GM18519 (cell line): ENCODE measurements around the gene LAD1.

Experiments used
- ATAC-seq: cut with Tn5 transposase; IDR thresholded peaks from one replicate; pipeline ENCODE4 v1.9.1; 2021; ENCODE audit warnings: mild to moderate bottlenecking, moderate library complexity; ENCODE audit not compliant: unreplicated experiment, low FRiP score

Gene LAD1

DNA sequence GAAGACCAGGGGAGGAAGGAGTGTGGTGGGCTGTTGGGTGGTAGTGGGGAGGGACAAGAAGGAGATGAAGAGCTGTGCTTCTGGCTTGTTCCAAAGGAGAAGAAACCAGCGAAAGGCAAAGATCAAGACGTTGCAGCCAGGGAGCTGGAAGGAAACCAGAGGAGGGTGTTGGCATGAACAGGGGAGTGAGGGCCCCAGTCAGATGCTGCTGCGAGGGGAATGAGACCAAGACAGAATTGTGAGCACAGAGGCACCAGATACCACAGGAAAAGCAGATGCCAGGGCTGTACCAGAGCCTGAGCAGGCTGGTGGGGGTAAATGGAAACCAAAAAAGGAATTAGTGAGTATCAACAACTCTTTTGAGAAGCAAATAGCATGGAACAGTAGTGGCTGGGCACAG, 6.0 kb downstream of the LAD1 start:
- ATAC-seq: no peak

DNA sequence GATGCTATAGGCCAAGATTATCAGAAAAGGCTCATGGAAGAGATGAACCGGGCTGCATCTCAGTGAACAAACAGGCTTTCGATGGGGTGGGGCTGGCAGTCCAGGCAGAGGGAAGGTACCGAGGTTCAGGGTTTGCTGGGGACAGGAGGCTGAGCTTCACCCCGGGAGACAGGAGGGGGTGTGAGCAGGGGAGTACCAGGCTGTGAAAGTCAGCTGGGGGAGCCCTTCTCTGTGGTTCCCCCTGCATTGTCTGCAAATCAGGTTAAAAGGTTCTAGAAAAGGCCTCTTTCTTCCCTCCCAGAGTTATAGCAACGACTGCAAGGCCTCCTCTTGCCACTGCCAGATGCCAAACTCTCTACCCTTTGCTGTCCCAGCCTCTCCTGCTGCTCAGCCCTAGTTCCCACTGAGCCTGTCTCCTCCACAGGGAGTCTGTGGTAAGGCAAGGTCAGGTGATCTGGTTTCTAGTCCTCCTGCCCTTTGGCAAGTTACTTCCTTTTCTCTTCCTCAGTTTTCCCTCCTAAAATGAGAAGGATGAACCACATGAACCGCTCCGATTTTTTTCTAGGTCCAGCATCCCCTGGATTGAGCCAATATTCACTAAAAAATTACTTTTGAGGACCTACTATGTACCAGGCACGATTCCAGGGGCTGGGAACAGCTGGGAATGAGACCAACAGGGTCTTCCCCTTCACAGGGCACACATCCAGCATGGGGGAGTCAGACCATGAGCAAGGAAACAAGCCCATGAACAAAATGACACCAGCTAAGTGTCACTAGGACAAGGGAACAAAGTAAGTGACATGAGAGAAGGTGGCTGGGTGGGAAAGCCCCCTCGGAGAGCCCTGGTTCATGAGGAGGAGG, 7.2 kb downstream of the LAD1 start:
- no peak for ATAC-seq

DNA sequence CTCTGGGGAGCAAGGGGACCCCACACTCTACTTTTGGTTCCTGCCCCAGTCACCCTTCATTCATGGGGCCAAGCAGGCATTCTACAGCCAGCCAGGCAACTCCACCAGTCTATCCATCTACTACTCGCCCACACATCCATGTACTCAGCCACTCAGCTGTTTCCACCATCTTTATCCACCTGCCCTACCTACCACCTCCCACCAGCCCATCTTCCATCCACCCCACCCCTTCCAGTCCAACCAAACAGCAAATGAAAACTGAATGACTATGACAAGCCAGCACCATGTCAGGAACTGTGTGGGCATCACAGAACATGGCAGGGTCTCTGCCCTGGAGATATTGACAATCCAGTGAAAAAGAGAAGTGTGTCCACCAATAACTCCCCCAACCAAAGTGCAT, 7.9 kb downstream of the LAD1 start:
- no peak for ATAC-seq

DNA sequence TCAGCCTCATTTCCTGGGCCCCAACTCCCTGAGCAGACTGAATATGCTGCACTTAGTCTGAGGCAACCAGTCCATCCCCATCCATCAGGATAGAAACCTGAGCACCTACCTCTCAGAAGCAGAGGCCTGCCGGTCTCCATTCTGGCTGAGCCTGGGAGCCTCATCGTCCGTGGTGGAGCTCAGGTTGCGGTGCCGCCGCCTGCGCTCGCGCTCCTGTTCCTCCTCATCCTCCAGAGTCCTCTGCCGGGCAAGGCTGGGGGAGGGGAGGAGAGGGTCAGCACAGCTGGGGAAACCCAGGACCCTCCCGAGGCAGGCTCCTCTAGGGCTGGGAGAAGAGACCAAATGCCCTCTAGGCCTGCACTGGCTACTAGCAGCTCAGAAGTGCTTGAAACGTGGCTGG, 10.1 kb downstream of the LAD1 start:
- ATAC-seq: no peak

DNA sequence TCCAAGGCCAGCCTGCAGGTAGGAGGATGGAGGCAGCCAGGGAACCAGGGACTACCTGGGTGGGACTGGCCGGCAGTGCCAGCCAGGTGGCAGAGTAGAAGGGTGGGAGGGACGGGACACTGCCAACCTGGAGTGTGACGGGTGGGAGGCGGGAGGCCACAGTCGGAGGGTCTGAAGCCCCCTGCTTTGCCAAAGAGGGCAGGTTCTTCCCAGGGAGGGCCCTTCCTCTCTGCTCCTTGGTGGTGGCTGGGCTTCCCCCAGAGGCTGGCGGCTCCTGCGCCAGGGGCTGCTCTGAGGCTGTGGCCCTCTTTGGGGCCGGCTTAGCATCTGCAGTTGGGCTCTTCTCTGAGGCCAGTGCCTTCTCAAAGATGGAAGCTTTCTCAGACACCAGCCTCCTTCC, 12.9 kb downstream of the LAD1 start:
- no peak for ATAC-seq

DNA sequence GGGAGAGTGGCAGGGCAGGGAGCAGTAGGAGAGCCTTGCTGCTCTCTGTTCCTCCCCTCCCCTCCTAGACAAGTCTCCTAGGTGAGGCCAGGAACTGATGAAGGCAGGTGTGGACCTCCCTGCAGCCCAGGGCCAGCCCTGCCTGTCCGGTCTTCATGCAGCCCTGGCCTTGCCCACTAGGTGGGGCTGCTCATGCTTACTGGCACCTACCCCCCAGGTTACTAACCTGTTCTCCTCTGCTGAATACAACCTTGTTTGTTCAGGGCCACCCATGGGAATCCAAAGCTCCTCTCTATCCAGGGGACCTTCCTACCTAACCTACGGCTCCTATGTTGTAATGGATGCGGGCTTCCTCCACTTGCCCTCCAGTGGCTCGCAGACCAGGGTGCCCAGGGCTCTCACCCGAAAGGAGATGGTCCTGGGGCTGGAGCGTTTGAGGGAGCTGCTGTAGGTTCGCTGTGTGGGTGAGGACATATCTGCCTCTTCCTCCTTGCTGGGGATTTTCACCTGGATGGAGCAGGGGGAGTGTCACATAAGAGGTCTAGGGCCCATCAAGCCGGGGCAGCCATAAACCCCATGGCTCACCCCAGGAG, 13.7 kb downstream of the LAD1 start:
- ATAC-seq: no peak

DNA sequence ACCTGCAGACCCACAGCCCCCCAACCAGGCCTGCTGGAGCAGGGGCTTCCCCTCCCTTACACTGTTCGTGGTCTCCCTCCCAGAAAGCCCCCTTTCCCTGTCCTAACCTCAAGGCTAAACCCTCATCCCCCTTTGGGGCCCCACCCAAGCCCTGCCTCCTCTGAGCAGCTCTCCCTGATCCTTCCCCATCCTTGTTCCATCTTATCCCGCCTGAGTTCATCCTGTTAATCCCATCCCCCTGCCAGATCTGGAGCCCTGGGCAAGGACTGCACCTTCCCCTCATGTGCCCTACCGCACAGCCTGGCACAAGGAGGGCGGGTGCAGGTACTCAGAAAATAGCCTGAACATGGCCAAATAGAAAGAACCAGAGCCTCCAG, 14.7 kb downstream of the LAD1 start:
- no peak for ATAC-seq

DNA sequence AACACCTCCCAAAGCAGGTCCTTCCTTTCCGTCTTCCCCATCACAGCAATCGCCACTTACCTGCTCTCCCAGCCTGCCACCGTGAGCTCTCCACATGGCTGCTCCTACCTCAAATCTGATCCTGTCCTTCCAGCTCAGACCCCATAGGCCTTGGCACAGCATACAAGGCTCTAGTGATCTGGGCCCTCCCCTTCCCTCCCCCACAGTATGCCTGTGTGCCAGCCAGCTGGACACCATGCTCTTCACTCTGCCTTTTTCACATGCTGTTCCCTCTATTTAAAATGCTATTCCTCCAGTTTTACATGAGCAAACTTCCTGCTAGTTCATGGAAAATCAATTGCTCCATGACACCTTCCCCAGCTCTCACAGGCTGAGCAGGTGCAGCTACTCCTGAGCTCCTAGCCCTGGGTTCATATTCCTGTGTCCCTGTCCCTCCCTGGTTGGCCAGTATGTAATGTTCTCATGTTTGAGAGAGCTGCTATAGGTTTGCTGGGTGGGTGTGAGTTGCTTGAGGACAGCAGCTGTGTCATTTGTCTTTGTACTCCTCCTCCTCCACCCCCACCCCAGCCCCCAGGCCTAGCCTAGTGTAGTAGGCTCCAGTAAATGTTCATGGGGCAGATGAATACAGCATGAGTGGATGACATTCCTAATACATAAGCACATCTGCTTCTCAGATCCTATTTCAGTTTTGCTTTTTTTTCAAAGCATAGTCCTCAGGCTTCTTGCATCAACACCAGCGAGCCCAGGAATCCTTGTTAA, 15.3 kb downstream of the LAD1 start:
- ATAC-seq: no peak

DNA sequence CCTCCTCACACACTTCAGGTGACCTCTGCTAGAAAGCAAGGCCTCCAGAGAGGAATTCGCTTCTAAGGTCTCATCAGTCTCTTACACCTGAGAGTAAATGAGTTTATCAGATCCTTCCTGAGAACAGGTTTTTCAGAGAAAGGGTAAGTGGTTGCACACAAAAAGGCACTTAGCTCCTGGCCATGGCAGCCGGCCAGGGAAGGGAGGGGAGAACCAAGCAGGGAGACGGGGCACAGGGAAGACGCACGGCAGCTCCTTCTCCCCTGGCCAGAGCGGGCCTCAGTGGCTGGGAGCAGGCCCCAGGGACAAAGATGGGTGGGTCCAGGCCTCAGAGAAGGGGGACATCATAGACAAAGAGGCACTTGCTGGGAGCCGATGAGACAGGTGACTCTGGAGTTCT, 18.0 kb downstream of the LAD1 start:
- no peak for ATAC-seq

DNA sequence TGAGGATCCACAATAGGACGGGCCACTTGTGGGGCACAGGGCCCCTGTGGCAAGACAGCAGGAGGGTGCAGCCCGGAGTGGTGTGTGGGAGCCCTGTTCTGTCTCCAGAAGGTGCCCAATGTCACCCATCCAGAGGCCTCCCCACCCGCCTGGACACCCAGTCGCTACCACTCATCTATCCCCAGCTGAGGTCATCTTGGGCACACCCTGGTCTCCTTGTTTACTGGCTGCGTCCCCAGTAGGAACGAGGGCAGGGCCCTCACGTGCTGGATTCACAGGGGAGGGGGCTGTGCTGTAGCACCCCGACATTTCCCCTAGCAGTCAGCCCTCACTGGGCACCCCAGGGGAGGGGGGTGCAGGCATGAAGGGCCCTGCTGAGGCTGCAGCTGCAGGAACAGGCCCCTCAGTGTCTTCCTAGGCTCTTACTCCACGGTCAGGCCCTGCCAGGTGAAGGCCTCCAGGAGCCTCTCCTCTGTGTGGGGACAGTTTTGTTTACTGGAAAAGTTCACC, 19.3 kb downstream of the LAD1 start:
- no peak for ATAC-seq

DNA sequence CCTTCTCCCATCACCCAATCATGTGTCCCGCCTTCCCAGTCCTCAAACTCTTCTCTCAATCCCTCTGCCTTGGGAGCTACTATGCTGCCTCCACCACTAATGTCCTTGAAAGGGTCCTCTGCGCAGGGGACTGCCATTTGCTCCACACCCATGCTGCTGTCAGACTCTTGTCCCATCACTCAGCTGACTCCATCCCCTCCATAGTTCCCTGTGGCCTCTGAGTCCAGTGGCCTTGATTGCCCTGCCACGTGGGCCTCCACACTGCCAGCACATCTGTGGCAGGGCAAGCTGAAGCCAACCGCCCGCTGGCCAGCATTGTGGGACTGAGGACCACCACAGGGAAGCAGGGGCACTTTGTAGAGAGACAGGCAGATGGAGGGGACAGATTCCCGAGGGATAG, 20.3 kb downstream of the LAD1 start:
- ATAC-seq: no peak

DNA sequence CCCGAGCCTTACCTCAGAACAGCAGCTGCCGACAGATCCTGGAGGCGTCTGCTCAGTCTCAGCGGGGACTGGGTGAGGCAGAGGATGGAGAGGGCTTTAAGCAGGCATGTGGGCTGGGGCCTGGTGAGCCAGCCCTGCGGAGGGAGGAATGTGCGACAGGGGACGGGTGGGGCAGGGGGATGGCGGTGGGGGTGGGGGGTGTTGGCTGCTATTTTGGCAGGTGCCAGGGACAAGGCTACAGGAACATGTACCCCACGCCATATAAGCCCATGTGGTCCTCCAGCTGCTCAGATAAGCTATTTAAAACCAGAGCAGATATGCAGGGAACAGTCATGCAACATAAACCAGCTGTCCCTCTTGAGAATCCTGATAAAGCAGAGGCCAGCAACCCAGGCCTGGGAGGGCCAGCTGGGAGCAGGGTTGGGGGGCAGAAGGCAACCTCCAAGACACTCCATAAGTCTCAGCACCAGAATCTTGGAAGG, 21.5 kb downstream of the LAD1 start, which contains the start of gene TNNT2:
TNNT2 (minus strand) TSS at position 70 of the 482 bp plus-strand sequence. CDS start 4,426 bp downstream, outside the sequence.
- no peak for ATAC-seq

DNA sequence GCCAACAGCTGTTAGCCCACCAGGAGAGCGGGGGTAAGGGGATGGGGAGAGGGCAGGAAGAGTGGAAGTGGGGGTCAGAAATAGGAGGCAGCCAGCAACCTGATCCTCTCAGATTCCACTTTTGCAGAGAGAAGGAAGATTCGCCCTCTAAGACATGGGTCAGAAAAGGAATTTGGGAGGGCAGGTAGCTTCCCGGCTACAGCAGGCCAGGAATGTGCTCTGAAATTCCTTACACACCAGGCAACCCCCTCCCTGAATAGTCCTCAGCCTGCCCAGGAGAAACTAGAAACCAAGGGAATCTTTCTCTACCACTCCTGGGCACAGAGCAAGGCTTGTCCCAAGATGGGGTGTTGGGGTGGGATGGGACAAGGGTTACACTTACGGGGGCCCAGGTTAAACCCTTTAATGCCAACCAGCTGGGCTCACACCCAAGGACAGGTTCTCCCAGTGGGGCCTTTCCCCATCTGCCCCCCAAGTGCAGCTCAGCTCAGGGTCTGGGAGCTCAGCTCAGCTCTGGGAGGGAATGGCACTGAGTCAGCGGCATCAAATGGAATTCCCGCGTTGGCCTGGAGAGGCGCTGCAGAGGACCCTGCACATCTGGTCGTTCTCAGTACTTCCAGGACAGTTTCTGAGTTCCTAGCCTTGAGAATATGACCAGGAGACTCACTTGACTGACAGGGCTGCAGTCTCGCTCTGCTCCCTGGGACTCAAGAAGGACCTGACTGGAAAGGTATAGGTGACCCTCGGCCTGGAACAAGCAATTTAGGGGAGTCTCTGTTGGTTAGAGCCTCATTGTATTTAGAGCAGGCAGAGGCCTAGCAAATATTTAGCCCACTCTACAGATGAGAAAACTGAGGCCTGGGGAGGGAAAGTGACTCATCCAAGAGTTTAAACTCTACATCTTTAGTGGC, 22.4 kb downstream of the LAD1 start:
- no peak for ATAC-seq

DNA sequence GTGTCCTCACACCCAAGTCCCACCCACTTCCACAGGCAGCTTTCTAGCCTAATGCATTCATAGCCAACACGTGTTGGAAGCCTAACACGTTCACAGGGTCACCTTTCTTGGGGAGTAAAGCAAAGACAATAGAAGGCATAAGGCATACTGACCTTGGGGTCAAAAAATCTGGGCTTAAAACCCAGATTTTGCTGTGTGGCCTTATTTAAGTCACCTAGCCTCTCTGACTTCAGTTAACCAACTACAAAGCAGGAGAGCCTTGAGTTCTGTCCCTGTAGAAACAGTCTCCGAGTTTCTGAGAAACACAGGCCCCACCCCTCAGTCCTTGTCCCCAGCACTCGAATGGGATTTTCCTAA, 23.0 kb downstream of the LAD1 start:
- no peak for ATAC-seq

DNA sequence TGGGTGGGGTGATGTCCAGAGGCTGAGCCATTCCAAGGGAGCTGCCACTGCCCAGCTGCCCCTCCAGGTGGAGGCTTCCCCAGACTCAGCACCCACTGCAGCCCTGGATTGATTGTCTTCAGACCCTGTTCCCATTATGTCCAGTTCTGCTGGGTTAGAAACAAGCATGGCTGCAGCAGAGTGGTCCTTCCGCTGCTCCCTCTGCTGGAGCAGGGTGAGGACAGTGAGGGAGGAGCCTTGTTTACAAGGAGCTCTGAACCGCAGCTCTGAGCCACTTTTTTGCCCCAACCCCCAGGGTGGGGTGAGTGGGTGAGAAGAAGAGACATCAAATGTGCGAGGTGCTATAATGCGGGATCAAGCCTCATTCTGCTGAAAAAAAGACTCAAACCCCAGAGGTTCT, 24.0 kb downstream of the LAD1 start:
- no peak for ATAC-seq

DNA sequence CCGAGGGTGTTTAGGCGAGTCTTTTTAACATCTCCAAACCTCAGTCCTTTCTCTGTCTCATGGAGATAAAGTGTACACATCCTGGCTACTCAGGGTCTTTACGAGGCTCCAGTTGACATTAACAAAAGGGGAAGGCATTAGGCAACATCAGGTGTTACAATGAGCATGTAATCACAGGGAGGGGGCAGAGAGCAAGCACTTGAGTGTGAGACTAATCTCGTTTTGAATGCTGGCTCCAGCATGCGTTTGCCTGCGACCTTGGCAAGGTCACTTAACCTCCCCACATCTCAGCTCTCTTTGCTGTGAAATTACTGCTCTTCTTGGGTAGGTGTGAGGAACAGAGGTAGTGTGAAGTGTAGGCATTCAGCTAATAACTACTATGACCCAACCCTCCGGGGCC, 24.8 kb downstream of the LAD1 start:
- ATAC-seq: no peak

DNA sequence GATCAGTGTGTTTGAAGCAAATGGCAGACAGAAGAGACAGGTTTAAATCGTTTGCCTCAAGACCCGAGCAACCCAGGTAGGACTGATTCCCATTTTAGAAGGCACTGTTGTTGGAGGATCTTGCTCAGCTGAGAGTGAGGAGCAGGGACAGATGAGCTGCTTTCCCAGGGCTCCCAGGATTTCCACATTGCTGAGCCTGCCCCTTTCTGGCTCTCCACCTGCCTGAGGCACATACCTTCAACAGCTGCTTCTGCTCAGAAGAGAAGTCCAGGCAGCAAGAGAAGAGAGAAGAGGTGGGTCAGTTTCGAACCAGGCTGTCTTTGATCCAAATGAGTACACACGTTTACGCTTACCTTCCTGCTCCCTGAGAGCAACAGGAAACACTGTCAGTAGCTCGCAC, 27.3 kb downstream of the LAD1 start:
- ATAC-seq: no peak

DNA sequence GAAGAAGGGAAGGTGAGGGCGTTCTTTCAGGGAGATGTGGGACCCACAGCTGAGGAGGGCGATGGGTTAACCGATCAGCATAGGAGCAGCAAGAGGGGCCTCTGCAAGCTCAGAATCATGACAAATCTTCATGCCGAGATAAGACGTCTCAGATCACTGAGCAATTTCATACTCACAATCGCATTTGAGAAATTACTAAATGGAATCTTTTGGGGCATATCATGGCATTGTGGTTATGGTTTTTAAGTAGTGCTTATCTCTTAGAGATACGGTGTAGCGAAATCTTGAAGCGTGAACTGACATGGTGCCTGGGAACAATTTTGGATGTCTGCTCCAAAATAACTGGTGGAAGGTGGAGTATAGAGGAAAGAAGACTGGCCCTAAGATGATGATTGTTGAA, 27.8 kb downstream of the LAD1 start:
- no peak for ATAC-seq

DNA sequence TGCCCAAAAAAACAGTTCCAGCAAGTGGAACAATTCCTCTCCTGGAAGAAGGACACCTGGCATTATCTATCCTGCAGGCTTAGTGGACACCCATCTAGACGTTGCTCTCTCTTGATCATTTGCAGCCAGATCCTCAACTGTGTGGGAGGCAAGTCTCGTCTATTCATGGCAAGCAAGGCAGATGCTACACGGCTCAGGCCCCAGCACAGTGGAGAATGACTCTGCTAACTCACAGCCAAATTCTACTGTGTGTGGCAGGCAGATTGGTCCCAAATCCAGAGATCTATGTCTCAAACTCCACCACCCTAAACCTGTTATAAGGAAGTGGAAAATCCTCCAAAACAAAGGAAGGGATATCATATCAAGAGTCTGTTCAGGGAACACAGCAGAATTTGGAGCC, 28.6 kb downstream of the LAD1 start:
- no peak for ATAC-seq

DNA sequence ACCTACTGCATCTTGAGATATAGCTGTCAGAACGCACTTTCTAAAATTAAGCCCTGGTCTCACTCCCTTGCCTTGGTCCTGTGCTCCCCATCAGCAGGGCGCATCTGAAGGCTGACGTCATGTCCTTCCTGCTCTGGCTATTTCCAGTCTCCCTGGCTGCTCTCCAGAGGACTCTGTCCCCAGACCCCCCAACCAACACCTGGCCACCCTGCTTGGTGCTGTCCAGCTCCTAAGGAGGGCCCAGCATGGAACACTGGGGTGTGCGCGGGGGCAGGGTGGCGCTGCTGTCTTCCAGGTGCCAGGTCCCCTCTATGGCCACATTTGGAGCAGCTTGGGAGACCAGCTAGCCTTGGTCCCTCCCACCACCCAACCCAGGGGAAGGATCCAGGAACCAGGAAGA, 29.9 kb downstream of the LAD1 start:
- no peak for ATAC-seq
